GM21529 (cell line): ENCODE results near the gene ZNF423.

ENCODE experiments used
- ATAC-seq: cut with Tn5 transposase; IDR thresholded peaks from one replicate; pipeline ENCODE4 v1.9.1; 2021; ENCODE audit not compliant: unreplicated experiment

Gene ZNF423

GRCh38 chr16:49454426-49455180 lies 401.3 kb downstream of the ZNF423 start:
- ATAC-seq, result no peak

GRCh38 chr16:49453983-49454382 lies 401.9 kb downstream of the ZNF423 start:
- ATAC-seq, result no peak

- no peak for ATAC-seq
Observed at GRCh38 chr16:49453021-49453420, 402.9 kb downstream of the ZNF423 start.

- no peak for ATAC-seq
Observed at GRCh38 chr16:49452578-49452977, 403.3 kb downstream of the ZNF423 start.

- ATAC-seq, result no peak
Observed at GRCh38 chr16:49452108-49452507, 403.8 kb downstream of the ZNF423 start.

GRCh38 chr16:49446805-49447204 lies 409.1 kb downstream of the ZNF423 start:
- ATAC-seq, result no peak

GRCh38 chr16:49443576-49443975 lies 412.3 kb downstream of the ZNF423 start:
- ATAC-seq, result no peak

- ATAC-seq, result no peak
Observed at GRCh38 chr16:49442805-49443204, 413.1 kb downstream of the ZNF423 start.

- ATAC-seq, result peak; percentile 97
Observed at GRCh38 chr16:49441366-49441780, 414.5 kb downstream of the ZNF423 start.

GRCh38 chr16:49440156-49441065 lies 415.5 kb downstream of the ZNF423 start:
- ATAC-seq, result no peak

GRCh38 chr16:49439676-49440075 lies 416.2 kb downstream of the ZNF423 start:
- no peak for ATAC-seq

GRCh38 chr16:49439050-49439449 lies 416.9 kb downstream of the ZNF423 start:
- ATAC-seq, result no peak
